Mesothelial cell of epicardium (in vitro differentiated cells): ENCODE data around the gene SLC51B. TPM values are rescaled to one million over a fixed set of nuclear protein-coding genes. Genes with fewer than 3 reads are reported as not detected.

ENCODE experiments used
- DNase-seq, 2 experiments: peaks; one replicate each; pipeline ENCODE4 v3.0.0; 2021; ENCODE audit warnings: low spot score in 2 of 2; ENCODE audit not compliant: unreplicated experiment in 2 of 2
- H3K27ac Mint-ChIP-seq: 2 replicates; pipeline ENCODE4 v1.8.0; 2021; ENCODE audit warnings: mixed read lengths
- H3K27me3 Mint-ChIP-seq: 2 replicates; pipeline ENCODE4 v1.8.0; 2021; ENCODE audit warnings: low read depth, mixed read lengths
- H3K36me3 Mint-ChIP-seq: 2 replicates; pipeline ENCODE4 v1.8.0; 2021; ENCODE audit warnings: mixed read lengths
- H3K4me1 Mint-ChIP-seq: 2 replicates; pipeline ENCODE4 v1.8.0; 2021; ENCODE audit warnings: mixed read lengths
- H3K4me3 Mint-ChIP-seq: 2 replicates; pipeline ENCODE4 v1.8.0; 2021; ENCODE audit warnings: mild to moderate bottlenecking, moderate library complexity, mixed read lengths
- H3K9me3 Mint-ChIP-seq: 2 replicates; pipeline ENCODE4 v1.8.0; 2021; ENCODE audit warnings: mixed read lengths
- CTCF ChIP-seq: fragments of 200-600 bp; sonication (generic); IDR thresholded peaks from one replicate; pipeline ENCODE4 v1.5.0; 2021; ENCODE audit warnings: antibody characterized with exemption; ENCODE audit not compliant: unreplicated experiment
- total RNA-seq: library from RNA; stranded (reverse); gene quantifications from 3 replicates; pipeline ENCODE4 v1.2.1, GENCODE V29; 2021

The SLC51B gene
- total RNA-seq, 1 donor from 2014 or later = not detected

GRCh38 chr15:65052956-65053355, 7.8 kb downstream of the SLC51B start:
- Mint-ChIP-seq H3K27ac (no peak overlapping the region), H3K4me1 (peaks cover 14% of the 10 kb centered on the region), H3K36me3 (no peaks in the 10 kb centered on the region), H3K9me3 (no peaks in the 10 kb centered on the region), H3K4me3 (no peak overlapping the region), H3K27me3 (no peaks in the 10 kb centered on the region)
- TF ChIP-seq CTCF = no peak
- no peak for DNase-seq

- Mint-ChIP-seq H3K27ac (no peak overlapping the region), H3K4me1 (peaks cover 4% of the 10 kb centered on the region), H3K9me3 (no peaks in the 10 kb centered on the region), H3K4me3 (no peak overlapping the region), H3K27me3 (no peaks in the 10 kb centered on the region), H3K36me3 (no peaks in the 10 kb centered on the region)
- peak; percentile 85 for TF ChIP-seq CTCF
- DNase-seq = peak in 1 of 2 experiments; percentile 81
Measured at GRCh38 chr15:65054333-65055200, 9.4 kb downstream of the SLC51B start.

- H3K4me3 Mint-ChIP-seq = no peak overlapping the region
- H3K36me3 Mint-ChIP-seq = peaks cover 2% of the 10 kb centered on the region
- no peak for DNase-seq
- H3K9me3 Mint-ChIP-seq = no peaks in the 10 kb centered on the region
- H3K4me1 Mint-ChIP-seq = peaks cover under 1% of the 10 kb centered on the region
- H3K27ac Mint-ChIP-seq = no peak overlapping the region
- no peaks in the 10 kb centered on the region for H3K27me3 Mint-ChIP-seq
- no peak for TF ChIP-seq CTCF
Measured at GRCh38 chr15:65055201-65055870, 10.1 kb downstream of the SLC51B start.

GRCh38 chr15:65056106-65056505, 10.9 kb downstream of the SLC51B start:
- peaks cover 2% of the 10 kb centered on the region for H3K36me3 Mint-ChIP-seq
- H3K4me3 Mint-ChIP-seq = no peak overlapping the region
- DNase-seq = no peak
- no peak for TF ChIP-seq CTCF
- H3K27me3 Mint-ChIP-seq = no peaks in the 10 kb centered on the region
- H3K9me3 Mint-ChIP-seq = no peaks in the 10 kb centered on the region
- H3K27ac Mint-ChIP-seq = no peak overlapping the region
- H3K4me1 Mint-ChIP-seq = no peaks in the 10 kb centered on the region

- H3K36me3 Mint-ChIP-seq = peaks cover 2% of the 10 kb centered on the region
- DNase-seq = no peak
Measured at GRCh38 chr15:65056868-65057548, 11.8 kb downstream of the SLC51B start.

More at GRCh38 chr15:65056868-65057548, 11.8 kb downstream of the SLC51B start:
- Mint-ChIP-seq H3K4me1 (no peaks in the 10 kb centered on the region), H3K27ac (no peak overlapping the region), H3K9me3 (no peaks in the 10 kb centered on the region), H3K4me3 (no peak overlapping the region), H3K27me3 (no peaks in the 10 kb centered on the region)
- no peak for TF ChIP-seq CTCF
